H1 (cell line): ENCODE results near the gene NDUFAF7. TPM values are rescaled to one million over a fixed set of nuclear protein-coding genes. Genes with fewer than 3 reads are reported as not detected.

ENCODE experiments used
- CTCF ChIA-PET: fragments of 300-600 bp; sonication (Branson Sonifier 250); formaldehyde crosslinking; loops from one replicate; lab custom pipeline; 2021; ENCODE audit not compliant: partially characterized antibody; lab: Charles Lee
- POLR2A ChIA-PET: fragments of 300-600 bp; sonication (Branson Sonifier 250); formaldehyde crosslinking; loops from one replicate; lab custom pipeline; 2021; ENCODE audit warnings: inconsistent platforms; ENCODE audit not compliant: partially characterized antibody; lab: Charles Lee
- DNase-seq, 2 experiments: peaks; one replicate each; pipeline versions ENCODE4 v3.0.0 to v3.0.0-alpha.2; 2010 to 2022; ENCODE audit warnings: low spot score in 2 of 2, low read depth in 1 of 2, mixed read lengths in 1 of 2
- FAIRE-seq: peaks from 2 replicates; lab custom pipeline; 2011; peaks lifted over from hg19 to GRCh38; lab: Jason Lieb, UNC
- H2AFZ ChIP-seq: 2 replicates; pipeline ENCODE4 v1.8.1; 2012; ENCODE audit warnings: low read length, inconsistent platforms
- H2AK5ac ChIP-seq: 2 replicates; pipeline ENCODE4 v1.6.1; 2013; ENCODE audit warnings: low read depth, low read length
- H2BK120ac ChIP-seq: replicated peaks from 2 replicates; pipeline ENCODE3; 2013; ENCODE audit warnings: low read depth, low read length, inconsistent platforms
- H2BK12ac ChIP-seq: 2 replicates; pipeline ENCODE4 v1.6.1; 2013; ENCODE audit warnings: low read depth, low read length
- H2BK15ac ChIP-seq: 2 replicates; pipeline ENCODE4 v1.6.1; 2013; ENCODE audit warnings: low read length
- H2BK20ac ChIP-seq: 2 replicates; pipeline ENCODE4 v1.6.1; 2013; ENCODE audit warnings: low read length
- H2BK5ac ChIP-seq: 2 replicates; pipeline ENCODE4 v1.6.1; 2013; ENCODE audit warnings: low read depth, low read length
- H3K14ac ChIP-seq: 2 replicates; pipeline ENCODE4 v1.6.1; 2013; ENCODE audit warnings: inconsistent platforms; ENCODE audit not compliant: insufficient read length
- H3K18ac ChIP-seq: 2 replicates; pipeline ENCODE4 v1.6.1; 2013; ENCODE audit warnings: low read length; ENCODE audit errors: extremely low read depth
- H3K23ac ChIP-seq: 2 replicates; pipeline ENCODE4 v1.6.1; 2013; ENCODE audit warnings: inconsistent platforms; ENCODE audit not compliant: insufficient read length
- H3K23me2 ChIP-seq: 2 replicates; pipeline ENCODE4 v1.6.1; 2013; ENCODE audit warnings: low read depth, low read length
- H3K27ac ChIP-seq: 2 replicates; pipeline ENCODE4 v1.6.1; 2011; ENCODE audit warnings: low read depth, low read length, inconsistent platforms
- H3K27me3 ChIP-seq, 4 experiments: replicated peaks in 1 of 4; 1 replicate in 1 of 4; 2 replicates in 3 of 4; pipeline versions ENCODE4 v1.6.1 to v1.8.1; 2011 to 2013; ENCODE audit warnings: low read length in 3 of 4, mild to moderate bottlenecking in 3 of 4, inconsistent platforms in 2 of 4, mixed read lengths in 2 of 4, moderate library complexity in 1 of 4; ENCODE audit not compliant: control insufficient read depth in 3 of 4, insufficient read depth in 3 of 4; ENCODE audit errors: extremely low read depth in 1 of 4
- H3K36me3 ChIP-seq, 4 experiments: 2 replicates each; pipeline versions ENCODE4 v1.6.1 to v1.8.1; 2011 to 2013; ENCODE audit warnings: mild to moderate bottlenecking in 4 of 4, low read length in 3 of 4, moderate library complexity in 2 of 4, control low read depth in 1 of 4, inconsistent platforms in 1 of 4; ENCODE audit not compliant: insufficient read depth in 4 of 4, control insufficient read depth in 2 of 4
- H3K4ac ChIP-seq: replicated peaks from 2 replicates; pipeline ENCODE3; 2013; ENCODE audit warnings: low read length, low read depth, mixed read lengths, inconsistent platforms; ENCODE audit not compliant: insufficient read length
- H3K4me1 ChIP-seq, 4 experiments: replicated peaks in 1 of 4; 1 replicate in 1 of 4; 2 replicates in 3 of 4; pipeline versions ENCODE4 v1.6.1 to v1.8.1; 2011 to 2013; ENCODE audit warnings: low read length in 3 of 4, inconsistent platforms in 2 of 4, mixed read lengths in 1 of 4; ENCODE audit not compliant: insufficient read depth in 4 of 4, control insufficient read depth in 3 of 4
- H3K4me2 ChIP-seq, 2 experiments: 2 replicates each; pipeline versions ENCODE4 v1.6.1 to v1.8.1; 2011 to 2013; ENCODE audit warnings: low read depth in 2 of 2, low read length in 2 of 2, control low read depth in 1 of 2, inconsistent platforms in 1 of 2, mild to moderate bottlenecking in 1 of 2; ENCODE audit not compliant: insufficient read depth in 1 of 2
- H3K4me3 ChIP-seq, 4 experiments: fragments of 200-600, 300-600 bp in 1 of 4; sonication (generic), shearing (Covaris generic), sonication (Bioruptor Twin) in 1 of 4; 2 replicates each; pipeline versions ENCODE4 v1.5.1 to v1.8.1; 2011 to 2016; ENCODE audit warnings: low read length in 4 of 4, low read depth in 3 of 4, control low read depth in 2 of 4, inconsistent platforms in 2 of 4, mild to moderate bottlenecking in 2 of 4, mixed read lengths in 1 of 4, moderate library complexity in 1 of 4; ENCODE audit not compliant: insufficient read depth in 2 of 4; ENCODE audit errors: extremely low read depth in 1 of 4
- H3K56ac ChIP-seq: replicated peaks from 2 replicates; pipeline ENCODE3; 2013; ENCODE audit warnings: low read depth, mild to moderate bottlenecking, mixed read lengths, low read length, inconsistent platforms; ENCODE audit not compliant: insufficient read length
- H3K79me1 ChIP-seq: 2 replicates; pipeline ENCODE4 v1.6.1; 2013; ENCODE audit warnings: low read depth, low read length, control low read depth
- H3K79me2 ChIP-seq, 2 experiments: 2 replicates each; pipeline versions ENCODE4 v1.6.1 to v1.8.1; 2012 to 2013; ENCODE audit warnings: low read length in 2 of 2, mild to moderate bottlenecking in 2 of 2, inconsistent platforms in 1 of 2; ENCODE audit not compliant: insufficient read depth in 2 of 2, control insufficient read depth in 1 of 2
- H3K9ac ChIP-seq, 4 experiments: replicated peaks in 1 of 4; 1 replicate in 1 of 4; 2 replicates in 3 of 4; pipeline versions ENCODE4 v1.6.1 to v1.8.1; 2011 to 2013; ENCODE audit warnings: low read depth in 3 of 4, low read length in 3 of 4, control low read depth in 2 of 4, mild to moderate bottlenecking in 2 of 4, moderate library complexity in 2 of 4, inconsistent platforms in 1 of 4; ENCODE audit errors: extremely low read depth in 1 of 4
- H3K9me3 ChIP-seq, 2 experiments: 2 replicates each; pipeline versions ENCODE4 v1.6.1 to v1.8.1; 2012 to 2013; ENCODE audit warnings: mild to moderate bottlenecking in 2 of 2, moderate library complexity in 2 of 2, control low read depth in 1 of 2, inconsistent platforms in 1 of 2, low read depth in 1 of 2, low read length in 1 of 2, mixed read lengths in 1 of 2; ENCODE audit not compliant: insufficient read depth in 2 of 2
- H4K20me1 ChIP-seq, 2 experiments: replicated peaks in 1 of 2; 2 replicates each; pipeline versions ENCODE3 to v1.8.1; 2011 to 2013; ENCODE audit warnings: inconsistent platforms in 2 of 2, low read length in 2 of 2, mild to moderate bottlenecking in 1 of 2; ENCODE audit not compliant: insufficient read depth in 2 of 2, control insufficient read depth in 1 of 2
- H4K5ac ChIP-seq: 2 replicates; pipeline ENCODE4 v1.6.1; 2013; ENCODE audit warnings: low read length, low read depth, mixed read lengths, inconsistent platforms; ENCODE audit not compliant: insufficient read length
- H4K8ac ChIP-seq: 2 replicates; pipeline ENCODE4 v1.8.0; 2013; ENCODE audit warnings: mild to moderate bottlenecking, moderate library complexity, low read length, inconsistent platforms; ENCODE audit not compliant: insufficient read depth; ENCODE audit errors: extremely low read depth
- H4K91ac ChIP-seq: replicated peaks from 2 replicates; pipeline ENCODE3; 2013; ENCODE audit warnings: low read length, mixed read lengths, inconsistent platforms; ENCODE audit not compliant: insufficient read length
- BRCA1 ChIP-seq: IDR thresholded peaks from 2 replicates; pipeline ENCODE4 v1.6.1; 2012; ENCODE audit warnings: low read depth, low read length, improper control_type of control experiment
- CTBP2 ChIP-seq: IDR thresholded peaks from 2 replicates; pipeline ENCODE4 v1.7.0; 2011; ENCODE audit warnings: borderline replicate concordance, mild to moderate bottlenecking, moderate library complexity, mixed read lengths, low read length; ENCODE audit not compliant: insufficient read depth, insufficient read length
- GTF2F1 ChIP-seq: IDR thresholded peaks from 2 replicates; pipeline ENCODE4 v1.6.1; 2012; ENCODE audit warnings: low read depth, low read length, improper control_type of control experiment, borderline replicate concordance
- KDM1A ChIP-seq: fragments of 200-600, 300-600 bp; sonication (generic); IDR thresholded peaks from 2 replicates; pipeline ENCODE4 v1.7.1; 2016; ENCODE audit warnings: mild to moderate bottlenecking, low read length, borderline replicate concordance
- RNF2 ChIP-seq: fragments of 200-900, 300-1000 bp; sonication (generic); IDR thresholded peaks from 2 replicates; pipeline ENCODE4 v1.7.1; 2016; ENCODE audit warnings: borderline replicate concordance, low read depth, mild to moderate bottlenecking, antibody characterized with exemption, low read length; ENCODE audit not compliant: poor library complexity, severe bottlenecking; ENCODE audit errors: missing control alignments
- SIN3A ChIP-seq, 2 experiments: IDR thresholded peaks in 1 of 2; conservative IDR thresholded peaks in 1 of 2; 2 replicates each; pipeline ENCODE4 v1.6.1; 2011 to 2012; ENCODE audit warnings: low read length in 2 of 2, improper control_type of control experiment in 1 of 2, low read depth in 1 of 2, mild to moderate bottlenecking in 1 of 2
- SP1 ChIP-seq: IDR thresholded peaks from 2 replicates; pipeline ENCODE4 v1.6.1; 2011; ENCODE audit warnings: low read depth, low read length
- SP4 ChIP-seq: IDR thresholded peaks from 2 replicates; pipeline ENCODE4 v1.6.1; 2012; ENCODE audit warnings: low read length, inconsistent platforms
- TBP ChIP-seq: IDR thresholded peaks from 2 replicates; pipeline ENCODE4 v1.6.1; 2011; ENCODE audit warnings: low read depth, low read length, improper control_type of control experiment
- USF2 ChIP-seq: IDR thresholded peaks from 2 replicates; pipeline ENCODE4 v1.6.1; 2011; ENCODE audit warnings: low read length, improper control_type of control experiment
- WGBS, 2 experiments: shearing (Covaris generic) in 1 of 2; methylation state at CpG; one replicate each; pipeline versions ENCODE4 v1.1.6 to v1.1.7; 2013 to 2015; ENCODE audit warnings: low lambda C conversion rate in 2 of 2, mixed read lengths in 2 of 2, inconsistent platforms in 1 of 2, low coverage in 1 of 2, missing lambda C conversion rate in 1 of 2; ENCODE audit not compliant: insufficient replicate concordance in 2 of 2, insufficient coverage in 1 of 2, insufficient read length in 1 of 2; ENCODE audit errors: extremely low coverage in 1 of 2, missing lambda C conversion rate in 1 of 2; 5-methylcytosine and 5-hydroxymethylcytosine counted together
- polyA plus RNA-seq, 7 experiments: library from polyadenylated mRNA; depleted of rRNA in 3 of 7; stranded (reverse) in 5 of 7; unstranded in 2 of 7; fragments of >200 nt in 5 of 7; fragments of 200-250 nt in 2 of 7; gene quantifications; 1 replicate in 5 of 7; 2 replicates in 1 of 7; 4 replicates in 1 of 7; pipeline versions ENCODE4 v1.2.1 to v1.2.3, GENCODE V29; 2011 to 2013; ENCODE audit warnings: missing spikeins in 2 of 7, mixed read lengths in 2 of 7
- total RNA-seq: library from RNA; stranded (reverse); fragmentation: NEBNext Ultra II Directional; extraction: Animal tissue kit (Norgen Biotek cat#: 25700); gene quantifications from 2 replicates; pipeline ENCODE4 v1.2.1, GENCODE V29; 2021

Gene NDUFAF7
- total and polyA plus RNA-seq, 2 of the 8 experiments (the other 6 are each of a cell fraction or from before 2014, with no cell fraction given), result 50.2 to 56.0 TPM

GRCh38 chr2:37250869-37251740 lies 19.6 kb downstream of the NDUFAF7 start:
- 96% methylated on average over 5 of the region's 5 CpGs; no CpG with 5 or more reads in 1 of the 2 experiments for WGBS, 2 experiments
- H3K23me2 ChIP-seq, result no peaks in the 10 kb centered on the region
- H2BK20ac ChIP-seq, result no peak overlapping the region
- no peak overlapping the region for H2BK15ac ChIP-seq
- no peak overlapping the region for H2BK120ac ChIP-seq
- no peak overlapping the region for H2BK5ac ChIP-seq
- no peak overlapping the region for H4K5ac ChIP-seq
- no peak overlapping the region for H2AK5ac ChIP-seq
- no peaks in the 10 kb centered on the region for H3K79me2 ChIP-seq
- H4K20me1 ChIP-seq, result no peaks in the 10 kb centered on the region
- ChIA-PET CTCF (interaction anchor here (0.7 to 5.2 kb wide), 4 partner anchors 63 to 94 kb away, joined by 3 to 23 read pairs (median 4); partner anchors contain the start of gene EIF2AK2), POLR2A (interaction anchor here (1.3 to 1.4 kb wide), 3 partner anchors 9 to 27 kb away, joined by 3 to 5 read pairs (median 3); no protein-coding TSS in a partner anchor)
- H3K4ac ChIP-seq, result no peak overlapping the region
- no peak overlapping the region for H4K91ac ChIP-seq
- H3K4me1 ChIP-seq, result no peaks in the 10 kb centered on the region
- no peak for FAIRE-seq
- H3K56ac ChIP-seq, result no peak overlapping the region
- H3K9ac ChIP-seq, result no peak overlapping the region; a peak in 1 of 7 replicates
- DNase-seq, result no peak
- no peak overlapping the region for H3K4me2 ChIP-seq
- no peaks in the 10 kb centered on the region for H3K79me1 ChIP-seq
- H3K4me3 ChIP-seq, result no peak overlapping the region
- H3K18ac ChIP-seq, result no peak overlapping the region
- no peak overlapping the region for H4K8ac ChIP-seq
- H2AFZ ChIP-seq, result no peak overlapping the region
- no peak overlapping the region for H3K23ac ChIP-seq
- H3K9me3 ChIP-seq, result no peaks in the 10 kb centered on the region
- H3K14ac ChIP-seq, result no peak overlapping the region
- H3K27ac ChIP-seq, result no peak overlapping the region
- H2BK12ac ChIP-seq, result no peak overlapping the region
- no peaks in the 10 kb centered on the region for H3K27me3 ChIP-seq
- H3K36me3 ChIP-seq, result peaks cover 20 to 97% (median 61%) of the 10 kb centered on the region in 4 experiments
- TF ChIP-seq RNF2 (no peak), BRCA1 (no peak), CTBP2 (no peak), SP1 (no peak), SIN3A (conservative IDR thresholded peaks at IDR 0.05 in 1 of 2, IDR thresholded peaks at IDR 0.05 in 1 of 2; ENCODE audit: low read depth in 1 of 2, low read length in 2 of 2) (no peak), USF2 (no peak), KDM1A (no peak), SP4 (no peak), TBP (no peak), GTF2F1 (no peak)
